ENCODE results near the gene NEURL1B. TPM values are rescaled to one million over a fixed set of nuclear protein-coding genes. Genes with fewer than 3 reads are reported as not detected.

The NEURL1B gene
- total RNA-seq, 2 donors from 2014 or later, result 17.3 to 17.6 TPM

- H3K27ac ChIP-seq, result peak overlapping the region; percentile 69 to 75
- DNase-seq (ENCODE audit: low spot score) (no peak), ATAC-seq (ENCODE audit: insufficient number of reproducible peaks, low FRiP score, low read depth) (no peak)
- H3K36me3 ChIP-seq, result no peaks in the 10 kb centered on the region
- H3K4me1 ChIP-seq (ENCODE audit: control insufficient read depth in 1 of 2, low read depth in 2 of 2), result peaks cover 23 to 52% of the 10 kb centered on the region in 2 donors
- H3K9me3 ChIP-seq, result no peaks in the 10 kb centered on the region
- H3K27me3 ChIP-seq (replicated peaks; ENCODE audit: insufficient read depth), result no peaks in the 10 kb centered on the region
- TF ChIP-seq CTCF (IDR thresholded peaks at IDR 0.05), result no peak
- no peak overlapping the region for H3K4me3 ChIP-seq
These were observed 75.0 kb downstream of the NEURL1B start for GRCh38 chr5:172715931-172716682.

- ATAC-seq (ENCODE audit: insufficient number of reproducible peaks, low FRiP score, low read depth), result peak; percentile 17
- peak; percentile 93 for TF ChIP-seq CTCF (IDR thresholded peaks at IDR 0.05)
- no peaks in the 10 kb centered on the region for H3K27me3 ChIP-seq (replicated peaks; ENCODE audit: insufficient read depth)
These were observed 75.8 kb downstream of the NEURL1B start for GRCh38 chr5:172716796-172717313.

DNA sequence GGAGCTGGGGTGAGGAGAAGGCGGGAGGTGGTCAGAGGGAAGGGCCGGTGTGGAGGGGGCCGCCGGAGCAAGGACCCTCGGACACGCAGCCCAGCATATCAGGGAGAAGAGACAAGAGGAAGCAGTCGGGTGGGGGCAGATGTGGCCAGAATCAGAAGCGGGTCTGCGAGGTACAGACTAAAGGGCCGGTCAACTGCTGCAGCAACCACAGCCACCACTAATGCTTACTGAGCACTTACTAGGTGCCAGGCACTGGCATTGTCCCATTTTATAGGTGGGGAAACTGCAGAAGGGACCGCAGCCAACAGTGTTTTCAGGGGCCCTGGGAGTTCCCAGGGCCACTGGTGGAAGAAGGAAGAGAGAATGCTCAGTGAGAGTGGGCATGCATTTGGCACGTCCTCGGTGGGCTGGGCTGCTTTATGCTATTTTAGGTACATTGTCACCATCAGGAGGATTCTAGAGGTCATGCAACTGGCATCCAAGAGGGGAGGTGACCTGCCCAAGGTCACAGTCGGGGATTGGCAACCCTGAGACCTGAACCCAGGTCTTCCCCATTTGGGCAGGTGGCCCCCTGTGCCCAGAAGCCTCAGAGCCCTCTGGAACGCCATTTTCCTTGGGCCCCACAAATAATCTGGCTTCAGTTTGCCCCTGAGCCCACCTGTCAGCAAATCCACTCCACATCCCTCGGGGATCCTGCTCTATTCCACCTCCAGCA lies 76.6 kb downstream of the NEURL1B start:
- Histone ChIP-seq H3K4me1 (ENCODE audit: control insufficient read depth in 1 of 2, low read depth in 2 of 2) (peaks cover 32 to 68% of the 10 kb centered on the region in 2 donors), H3K27me3 (replicated peaks; ENCODE audit: insufficient read depth) (no peaks in the 10 kb centered on the region), H3K36me3 (no peaks in the 10 kb centered on the region), H3K27ac (peak overlapping the region; percentile 46 to 75), H3K4me3 (peak overlapping the region; percentile 57), H3K9me3 (no peaks in the 10 kb centered on the region)
- no peak for DNase-seq (ENCODE audit: low spot score)
- no peak for TF ChIP-seq CTCF (IDR thresholded peaks at IDR 0.05)
- ATAC-seq (ENCODE audit: insufficient number of reproducible peaks, low FRiP score, low read depth), result no peak

More at GRCh38 chr5:172716796-172717313, 75.8 kb downstream of the NEURL1B start:
- no peaks in the 10 kb centered on the region for H3K36me3 ChIP-seq
- peak overlapping the region; percentile 69 to 75 for H3K27ac ChIP-seq
- no peaks in the 10 kb centered on the region for H3K9me3 ChIP-seq
- peak overlapping the region; percentile 57 for H3K4me3 ChIP-seq
- H3K4me1 ChIP-seq (ENCODE audit: control insufficient read depth in 1 of 2, low read depth in 2 of 2), result peaks cover 28 to 60% of the 10 kb centered on the region in 2 donors
- no peak for DNase-seq (ENCODE audit: low spot score)

GRCh38 chr5:172718527-172719114 lies 77.6 kb downstream of the NEURL1B start:
- H3K4me1 ChIP-seq (ENCODE audit: control insufficient read depth in 1 of 2, low read depth in 2 of 2), result peaks cover 29 to 67% of the 10 kb centered on the region in 2 donors
- TF ChIP-seq CTCF (IDR thresholded peaks at IDR 0.05), result no peak

GRCh38 chr5:172719211-172719610 lies 78.1 kb downstream of the NEURL1B start:
- Histone ChIP-seq H3K27ac (no peak overlapping the region), H3K36me3 (no peaks in the 10 kb centered on the region), H3K9me3 (no peaks in the 10 kb centered on the region), H3K4me1 (ENCODE audit: control insufficient read depth in 1 of 2, low read depth in 2 of 2) (peaks cover 29 to 63% of the 10 kb centered on the region in 2 donors), H3K4me3 (no peak overlapping the region), H3K27me3 (replicated peaks; ENCODE audit: insufficient read depth) (no peaks in the 10 kb centered on the region)
- ATAC-seq (ENCODE audit: insufficient number of reproducible peaks, low FRiP score, low read depth) (no peak), DNase-seq (ENCODE audit: low spot score) (no peak)
- no peak for TF ChIP-seq CTCF (IDR thresholded peaks at IDR 0.05)

More at GRCh38 chr5:172718527-172719114, 77.6 kb downstream of the NEURL1B start:
- no peak overlapping the region for H3K4me3 ChIP-seq
- H3K9me3 ChIP-seq, result no peaks in the 10 kb centered on the region
- no peaks in the 10 kb centered on the region for H3K27me3 ChIP-seq (replicated peaks; ENCODE audit: insufficient read depth)
- H3K36me3 ChIP-seq, result no peaks in the 10 kb centered on the region
- DNase-seq (ENCODE audit: low spot score), result no peak
- no peak overlapping the region for H3K27ac ChIP-seq
- no peak for ATAC-seq (ENCODE audit: insufficient number of reproducible peaks, low FRiP score, low read depth)
